Progenitor cell of endocrine pancreas (in vitro differentiated cells): ENCODE data around the gene ANKRD33B. TPM values are rescaled to one million over a fixed set of nuclear protein-coding genes. Genes with fewer than 3 reads are reported as not detected.
"Not testable (repeated sequence)": the region's sequence is repeated elsewhere in the genome, so short reads cannot be mapped to it uniquely, and the experiment has no call there.

Experiments
- DNase-seq: peaks from one replicate; pipeline ENCODE4 v3.0.0; 2021; ENCODE audit warnings: low spot score; ENCODE audit not compliant: unreplicated experiment
- H3K27ac Mint-ChIP-seq: 2 replicates; pipeline ENCODE4 v1.8.0; 2021; ENCODE audit warnings: mild to moderate bottlenecking, moderate library complexity, mixed read lengths
- H3K27me3 Mint-ChIP-seq: 2 replicates; pipeline ENCODE4 v1.8.0; 2021; ENCODE audit warnings: mixed read lengths
- H3K36me3 Mint-ChIP-seq: 2 replicates; pipeline ENCODE4 v1.8.0; 2022; ENCODE audit warnings: mixed read lengths; ENCODE audit not compliant: insufficient read depth
- H3K4me1 Mint-ChIP-seq: 2 replicates; pipeline ENCODE4 v1.8.0; 2021; ENCODE audit warnings: low read depth, mixed read lengths
- H3K4me3 Mint-ChIP-seq: 2 replicates; pipeline ENCODE4 v1.8.0; 2021; ENCODE audit warnings: low read depth, mild to moderate bottlenecking, moderate library complexity, mixed read lengths
- H3K9me3 Mint-ChIP-seq: 2 replicates; pipeline ENCODE4 v1.8.0; 2021; ENCODE audit warnings: low read depth, mixed read lengths
- CTCF ChIP-seq: fragments of 200-600 bp; sonication (generic); IDR thresholded peaks from one replicate; pipeline ENCODE4 v1.5.0; 2021; ENCODE audit warnings: antibody characterized with exemption, mild to moderate bottlenecking; ENCODE audit not compliant: unreplicated experiment
- total RNA-seq: library from RNA; stranded (reverse); gene quantifications from 2 replicates; pipeline ENCODE4 v1.2.1, GENCODE V29; 2021

ANKRD33B gene
- total RNA-seq, 1 donor from 2014 or later = 2.1 TPM

- DNase-seq = no peak
- no peak overlapping the region for H3K27ac Mint-ChIP-seq
- TF ChIP-seq CTCF = no peak
- H3K4me1 Mint-ChIP-seq = peaks cover 7% of the 10 kb centered on the region
- H3K9me3 Mint-ChIP-seq = no peaks in the 10 kb centered on the region
- peaks cover 8% of the 10 kb centered on the region for H3K27me3 Mint-ChIP-seq
- no peaks in the 10 kb centered on the region for H3K36me3 Mint-ChIP-seq
- H3K4me3 Mint-ChIP-seq = no peak overlapping the region
Measured at GRCh38 chr5:10548418-10549122, 15.3 kb upstream of the ANKRD33B start.

GRCh38 chr5:10549123-10549514 lies 14.8 kb upstream of the ANKRD33B start:
- not testable (repeated sequence) for H3K9me3 Mint-ChIP-seq, H3K27me3 Mint-ChIP-seq, H3K36me3 Mint-ChIP-seq, DNase-seq, H3K4me1 Mint-ChIP-seq, H3K4me3 Mint-ChIP-seq
- peak overlapping the region; percentile 17 for H3K27ac Mint-ChIP-seq

- H3K36me3 Mint-ChIP-seq = no peaks in the 10 kb centered on the region
- no peak overlapping the region for H3K4me3 Mint-ChIP-seq
- no peaks in the 10 kb centered on the region for H3K9me3 Mint-ChIP-seq
- no peak for TF ChIP-seq CTCF
- DNase-seq = no peak
- no peak overlapping the region for H3K27ac Mint-ChIP-seq
- peaks cover 18% of the 10 kb centered on the region for H3K27me3 Mint-ChIP-seq
- H3K4me1 Mint-ChIP-seq = peaks cover 7% of the 10 kb centered on the region
Measured at GRCh38 chr5:10550222-10550995, 13.5 kb upstream of the ANKRD33B start.

DNA sequence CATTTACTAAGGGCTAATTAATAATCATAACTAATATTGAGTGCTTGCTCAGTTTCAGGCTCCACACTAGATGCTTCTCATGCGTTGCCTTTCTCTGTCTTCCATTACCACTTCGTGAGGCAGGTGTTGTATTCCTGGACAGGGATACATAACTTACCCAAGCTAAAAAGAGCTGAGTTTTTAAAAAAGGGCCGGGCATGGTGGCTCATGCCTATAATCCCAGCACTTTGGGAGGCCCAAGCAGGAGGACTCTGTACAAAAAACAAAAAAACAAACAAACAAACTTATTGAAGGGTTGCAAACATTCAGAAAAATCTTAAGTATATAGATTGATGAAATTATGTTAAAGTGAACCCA lies 12.1 kb upstream of the ANKRD33B start:
- Mint-ChIP-seq H3K4me3 (no peak overlapping the region), H3K27ac (peak overlapping the region; percentile 95), H3K4me1 (peaks cover 7% of the 10 kb centered on the region), H3K36me3 (no peaks in the 10 kb centered on the region), H3K9me3 (no peaks in the 10 kb centered on the region), H3K27me3 (peaks cover 20% of the 10 kb centered on the region)
- no peak for TF ChIP-seq CTCF
- no peak for DNase-seq

GRCh38 chr5:10552183-10553143 lies 11.4 kb upstream of the ANKRD33B start:
- DNase-seq = no peak
- H3K4me1 Mint-ChIP-seq = peaks cover 7% of the 10 kb centered on the region
- H3K27ac Mint-ChIP-seq = peak overlapping the region; percentile 95
- H3K36me3 Mint-ChIP-seq = no peaks in the 10 kb centered on the region
- H3K27me3 Mint-ChIP-seq = peaks cover 23% of the 10 kb centered on the region
- H3K4me3 Mint-ChIP-seq = no peak overlapping the region
- H3K9me3 Mint-ChIP-seq = no peaks in the 10 kb centered on the region
- TF ChIP-seq CTCF = no peak
